H1 (cell line): ENCODE data around the gene PVALB. TPM values are rescaled to one million over a fixed set of nuclear protein-coding genes. Genes with fewer than 3 reads are reported as not detected.

ENCODE experiments used
- CTBP2 ChIP-seq: IDR thresholded peaks from 2 replicates; pipeline ENCODE4 v1.7.0; 2011; ENCODE audit warnings: borderline replicate concordance, mild to moderate bottlenecking, moderate library complexity, mixed read lengths, low read length; ENCODE audit not compliant: insufficient read depth, insufficient read length
- E2F6 ChIP-seq: IDR thresholded peaks from 2 replicates; pipeline ENCODE4 v1.6.1; 2012; ENCODE audit warnings: inconsistent platforms
- EGR1 ChIP-seq: IDR thresholded peaks from 2 replicates; pipeline ENCODE4 v1.6.1; 2011; ENCODE audit warnings: low read depth, low read length, borderline replicate concordance
- TCF12 ChIP-seq: IDR thresholded peaks from 2 replicates; pipeline ENCODE4 v1.6.1; 2011; ENCODE audit warnings: low read depth, mild to moderate bottlenecking, low read length
- polyA plus RNA-seq, 7 experiments: library from polyadenylated mRNA; depleted of rRNA in 3 of 7; stranded (reverse) in 5 of 7; unstranded in 2 of 7; fragments of >200 nt in 5 of 7; fragments of 200-250 nt in 2 of 7; gene quantifications; 1 replicate in 5 of 7; 2 replicates in 1 of 7; 4 replicates in 1 of 7; pipeline versions ENCODE4 v1.2.1 to v1.2.3, GENCODE V29; 2011 to 2013; ENCODE audit warnings: missing spikeins in 2 of 7, mixed read lengths in 2 of 7
- total RNA-seq: library from RNA; stranded (reverse); fragmentation: NEBNext Ultra II Directional; extraction: Animal tissue kit (Norgen Biotek cat#: 25700); gene quantifications from 2 replicates; pipeline ENCODE4 v1.2.1, GENCODE V29; 2021
- TF ChIP-seq, protein P1 (sequence below): fragments of 300-600 bp; sonication (generic); IDR thresholded peaks from 2 replicates; pipeline ENCODE4 v1.7.1; 2012; ENCODE audit warnings: low read length, moderate library complexity, mild to moderate bottlenecking, inconsistent platforms; ENCODE audit not compliant: insufficient replicate concordance

PVALB gene
- total and polyA plus RNA-seq, 2 of the 8 experiments (the other 6 are each of a cell fraction or from before 2014, with no cell fraction given), result 1.7 to 5.4 TPM

GRCh38 chr22:36795633-36796032 is 21.2 kb downstream of the PVALB start (continued):
- TF ChIP-seq E2F6, result no peak
- TF ChIP-seq, protein P1, sequence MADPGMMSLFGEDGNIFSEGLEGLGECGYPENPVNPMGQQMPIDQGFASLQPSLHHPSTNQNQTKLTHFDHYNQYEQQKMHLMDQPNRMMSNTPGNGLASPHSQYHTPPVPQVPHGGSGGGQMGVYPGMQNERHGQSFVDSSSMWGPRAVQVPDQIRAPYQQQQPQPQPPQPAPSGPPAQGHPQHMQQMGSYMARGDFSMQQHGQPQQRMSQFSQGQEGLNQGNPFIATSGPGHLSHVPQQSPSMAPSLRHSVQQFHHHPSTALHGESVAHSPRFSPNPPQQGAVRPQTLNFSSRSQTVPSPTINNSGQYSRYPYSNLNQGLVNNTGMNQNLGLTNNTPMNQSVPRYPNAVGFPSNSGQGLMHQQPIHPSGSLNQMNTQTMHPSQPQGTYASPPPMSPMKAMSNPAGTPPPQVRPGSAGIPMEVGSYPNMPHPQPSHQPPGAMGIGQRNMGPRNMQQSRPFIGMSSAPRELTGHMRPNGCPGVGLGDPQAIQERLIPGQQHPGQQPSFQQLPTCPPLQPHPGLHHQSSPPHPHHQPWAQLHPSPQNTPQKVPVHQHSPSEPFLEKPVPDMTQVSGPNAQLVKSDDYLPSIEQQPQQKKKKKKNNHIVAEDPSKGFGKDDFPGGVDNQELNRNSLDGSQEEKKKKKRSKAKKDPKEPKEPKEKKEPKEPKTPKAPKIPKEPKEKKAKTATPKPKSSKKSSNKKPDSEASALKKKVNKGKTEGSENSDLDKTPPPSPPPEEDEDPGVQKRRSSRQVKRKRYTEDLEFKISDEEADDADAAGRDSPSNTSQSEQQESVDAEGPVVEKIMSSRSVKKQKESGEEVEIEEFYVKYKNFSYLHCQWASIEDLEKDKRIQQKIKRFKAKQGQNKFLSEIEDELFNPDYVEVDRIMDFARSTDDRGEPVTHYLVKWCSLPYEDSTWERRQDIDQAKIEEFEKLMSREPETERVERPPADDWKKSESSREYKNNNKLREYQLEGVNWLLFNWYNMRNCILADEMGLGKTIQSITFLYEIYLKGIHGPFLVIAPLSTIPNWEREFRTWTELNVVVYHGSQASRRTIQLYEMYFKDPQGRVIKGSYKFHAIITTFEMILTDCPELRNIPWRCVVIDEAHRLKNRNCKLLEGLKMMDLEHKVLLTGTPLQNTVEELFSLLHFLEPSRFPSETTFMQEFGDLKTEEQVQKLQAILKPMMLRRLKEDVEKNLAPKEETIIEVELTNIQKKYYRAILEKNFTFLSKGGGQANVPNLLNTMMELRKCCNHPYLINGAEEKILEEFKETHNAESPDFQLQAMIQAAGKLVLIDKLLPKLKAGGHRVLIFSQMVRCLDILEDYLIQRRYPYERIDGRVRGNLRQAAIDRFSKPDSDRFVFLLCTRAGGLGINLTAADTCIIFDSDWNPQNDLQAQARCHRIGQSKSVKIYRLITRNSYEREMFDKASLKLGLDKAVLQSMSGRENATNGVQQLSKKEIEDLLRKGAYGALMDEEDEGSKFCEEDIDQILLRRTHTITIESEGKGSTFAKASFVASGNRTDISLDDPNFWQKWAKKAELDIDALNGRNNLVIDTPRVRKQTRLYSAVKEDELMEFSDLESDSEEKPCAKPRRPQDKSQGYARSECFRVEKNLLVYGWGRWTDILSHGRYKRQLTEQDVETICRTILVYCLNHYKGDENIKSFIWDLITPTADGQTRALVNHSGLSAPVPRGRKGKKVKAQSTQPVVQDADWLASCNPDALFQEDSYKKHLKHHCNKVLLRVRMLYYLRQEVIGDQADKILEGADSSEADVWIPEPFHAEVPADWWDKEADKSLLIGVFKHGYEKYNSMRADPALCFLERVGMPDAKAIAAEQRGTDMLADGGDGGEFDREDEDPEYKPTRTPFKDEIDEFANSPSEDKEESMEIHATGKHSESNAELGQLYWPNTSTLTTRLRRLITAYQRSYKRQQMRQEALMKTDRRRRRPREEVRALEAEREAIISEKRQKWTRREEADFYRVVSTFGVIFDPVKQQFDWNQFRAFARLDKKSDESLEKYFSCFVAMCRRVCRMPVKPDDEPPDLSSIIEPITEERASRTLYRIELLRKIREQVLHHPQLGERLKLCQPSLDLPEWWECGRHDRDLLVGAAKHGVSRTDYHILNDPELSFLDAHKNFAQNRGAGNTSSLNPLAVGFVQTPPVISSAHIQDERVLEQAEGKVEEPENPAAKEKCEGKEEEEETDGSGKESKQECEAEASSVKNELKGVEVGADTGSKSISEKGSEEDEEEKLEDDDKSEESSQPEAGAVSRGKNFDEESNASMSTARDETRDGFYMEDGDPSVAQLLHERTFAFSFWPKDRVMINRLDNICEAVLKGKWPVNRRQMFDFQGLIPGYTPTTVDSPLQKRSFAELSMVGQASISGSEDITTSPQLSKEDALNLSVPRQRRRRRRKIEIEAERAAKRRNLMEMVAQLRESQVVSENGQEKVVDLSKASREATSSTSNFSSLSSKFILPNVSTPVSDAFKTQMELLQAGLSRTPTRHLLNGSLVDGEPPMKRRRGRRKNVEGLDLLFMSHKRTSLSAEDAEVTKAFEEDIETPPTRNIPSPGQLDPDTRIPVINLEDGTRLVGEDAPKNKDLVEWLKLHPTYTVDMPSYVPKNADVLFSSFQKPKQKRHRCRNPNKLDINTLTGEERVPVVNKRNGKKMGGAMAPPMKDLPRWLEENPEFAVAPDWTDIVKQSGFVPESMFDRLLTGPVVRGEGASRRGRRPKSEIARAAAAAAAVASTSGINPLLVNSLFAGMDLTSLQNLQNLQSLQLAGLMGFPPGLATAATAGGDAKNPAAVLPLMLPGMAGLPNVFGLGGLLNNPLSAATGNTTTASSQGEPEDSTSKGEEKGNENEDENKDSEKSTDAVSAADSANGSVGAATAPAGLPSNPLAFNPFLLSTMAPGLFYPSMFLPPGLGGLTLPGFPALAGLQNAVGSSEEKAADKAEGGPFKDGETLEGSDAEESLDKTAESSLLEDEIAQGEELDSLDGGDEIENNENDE, result no peak
- TF ChIP-seq CTBP2, result no peak
- TF ChIP-seq EGR1, result no peak
- no peak for TF ChIP-seq TCF12
